ENCODE measurements around the gene RMND1. TPM values are rescaled to one million over a fixed set of nuclear protein-coding genes. Genes with fewer than 3 reads are reported as not detected.

The RMND1 gene
- total RNA-seq, 3 donors from 2014 or later (not counting 1 experiment from before 2014, with no cell fraction given), result 10.6 to 14.7 (median 11.3) TPM

DNA sequence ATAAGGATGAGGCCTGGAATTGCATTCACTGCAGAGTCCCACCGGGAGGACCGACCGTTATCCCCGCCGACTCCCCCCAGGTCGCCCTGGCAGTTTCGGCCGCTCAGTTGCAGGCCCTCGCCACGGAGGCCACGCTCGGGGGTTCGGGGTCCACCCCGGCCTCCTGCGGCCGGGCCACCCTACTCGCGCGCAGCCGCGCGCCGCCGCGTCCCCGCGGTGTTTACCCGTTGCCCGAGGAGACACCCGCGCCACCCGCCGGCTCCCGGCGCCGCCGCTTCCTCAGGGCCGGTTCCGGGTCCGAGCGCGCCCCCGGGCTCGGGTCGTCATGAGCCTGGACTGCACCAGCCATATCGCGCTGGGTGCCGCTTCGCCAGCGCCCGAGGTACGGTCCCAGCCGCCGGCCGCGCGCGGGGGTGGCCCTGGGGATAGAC is 41.9 kb upstream of the RMND1 start, which contains the start of gene CCDC170:
CCDC170 (plus strand) TSS at position 214 of the 431 bp plus-strand sequence; CDS start at position 326, 112 bp downstream.
- intact Hi-C loops (cut with micrococcal nuclease), result no loop called here
- Histone ChIP-seq H3K4me3 (ENCODE audit: low read length) (no peak within 1 kb of the TSS), H3K4me1 (ENCODE audit: control insufficient read depth, insufficient read depth, low read length) (peaks cover 7% of the 10 kb centered on the region)

DNA sequence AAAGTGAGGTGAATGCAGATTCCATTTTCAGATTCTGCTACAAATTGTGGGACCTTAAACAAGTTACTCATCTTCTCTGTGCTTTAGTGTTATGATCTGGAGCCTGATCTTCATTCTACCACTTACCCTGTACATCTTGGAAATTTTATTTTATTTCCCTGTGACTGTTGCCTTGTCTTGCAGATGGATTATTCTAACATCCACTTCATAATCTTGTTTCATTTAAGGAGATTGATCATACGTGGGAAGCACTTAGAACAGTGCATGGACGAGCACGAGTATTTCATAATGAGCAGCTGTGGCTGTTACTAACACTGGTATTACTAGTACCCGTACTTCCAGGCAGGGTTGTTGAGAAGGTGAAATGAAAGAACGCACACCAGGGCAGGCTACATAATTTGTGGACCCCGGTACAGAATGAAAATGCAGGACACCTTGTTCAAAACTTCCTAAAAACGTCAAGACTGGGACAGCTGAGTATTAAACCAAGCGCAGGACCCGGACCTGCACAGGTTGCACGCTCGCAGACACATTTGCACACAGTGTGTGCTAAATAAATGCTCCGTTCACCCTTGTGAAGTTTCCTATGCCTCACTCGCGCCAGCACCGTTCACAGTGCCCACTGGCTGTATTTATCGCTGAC is 41.4 kb upstream of the RMND1 start:
- H3K27ac ChIP-seq (ENCODE audit: low read length), result no peak overlapping the region
- intact Hi-C loops (cut with micrococcal nuclease), result no loop called here
- TF ChIP-seq, protein P1, sequence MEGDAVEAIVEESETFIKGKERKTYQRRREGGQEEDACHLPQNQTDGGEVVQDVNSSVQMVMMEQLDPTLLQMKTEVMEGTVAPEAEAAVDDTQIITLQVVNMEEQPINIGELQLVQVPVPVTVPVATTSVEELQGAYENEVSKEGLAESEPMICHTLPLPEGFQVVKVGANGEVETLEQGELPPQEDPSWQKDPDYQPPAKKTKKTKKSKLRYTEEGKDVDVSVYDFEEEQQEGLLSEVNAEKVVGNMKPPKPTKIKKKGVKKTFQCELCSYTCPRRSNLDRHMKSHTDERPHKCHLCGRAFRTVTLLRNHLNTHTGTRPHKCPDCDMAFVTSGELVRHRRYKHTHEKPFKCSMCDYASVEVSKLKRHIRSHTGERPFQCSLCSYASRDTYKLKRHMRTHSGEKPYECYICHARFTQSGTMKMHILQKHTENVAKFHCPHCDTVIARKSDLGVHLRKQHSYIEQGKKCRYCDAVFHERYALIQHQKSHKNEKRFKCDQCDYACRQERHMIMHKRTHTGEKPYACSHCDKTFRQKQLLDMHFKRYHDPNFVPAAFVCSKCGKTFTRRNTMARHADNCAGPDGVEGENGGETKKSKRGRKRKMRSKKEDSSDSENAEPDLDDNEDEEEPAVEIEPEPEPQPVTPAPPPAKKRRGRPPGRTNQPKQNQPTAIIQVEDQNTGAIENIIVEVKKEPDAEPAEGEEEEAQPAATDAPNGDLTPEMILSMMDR (IDR thresholded peaks at IDR 0.05), result no peak
- peaks cover 16% of the 10 kb centered on the region for H3K27me3 ChIP-seq (ENCODE audit: control insufficient read depth, insufficient read depth, low read length)
- no peak overlapping the region for H3K27ac Mint-ChIP-seq
- H3K4me1 Mint-ChIP-seq, result peaks cover 0 to 5% of the 10 kb centered on the region in 2 donors
- WGBS (ENCODE audit: insufficient coverage), result 59% methylated on average over 16 of the region's 16 CpGs
- peaks cover 30 to 45% of the 10 kb centered on the region in 2 donors for H3K27me3 Mint-ChIP-seq (ENCODE audit: low read depth in 2 of 2)
- no peaks in the 10 kb centered on the region for H3K36me3 Mint-ChIP-seq
- ATAC-seq (no peak), DNase-seq (no peak)
- H3K4me3 ChIP-seq (ENCODE audit: low read length), result no peak overlapping the region
- no peaks in the 10 kb centered on the region for H3K9me3 Mint-ChIP-seq
- no peaks in the 10 kb centered on the region for H3K36me3 ChIP-seq (ENCODE audit: control insufficient read depth, insufficient read depth, low read length)
- peaks cover 7% of the 10 kb centered on the region for H3K4me1 ChIP-seq (ENCODE audit: control insufficient read depth, insufficient read depth, low read length)
- H3K4me3 Mint-ChIP-seq, result no peak overlapping the region
- H3K9me3 ChIP-seq (ENCODE audit: control insufficient read depth, insufficient read depth, low read length), result no peaks in the 10 kb centered on the region

More for the DNA sequence above, 41.9 kb upstream of the RMND1 start, which contains the start of gene CCDC170:
- no peak within 1 kb of the TSS for H3K27ac ChIP-seq (ENCODE audit: low read length)
- DNase-seq (no peak), ATAC-seq (peak in 2 of 3 donors; percentile 32)
- 1% methylated on average over 58 of the region's 58 CpGs for WGBS (ENCODE audit: insufficient coverage)
- TF ChIP-seq, protein P1 (IDR thresholded peaks at IDR 0.05), result no peak
- H3K27me3 ChIP-seq (ENCODE audit: control insufficient read depth, insufficient read depth, low read length), result peaks cover 16% of the 10 kb centered on the region
- no peak within 1 kb of the TSS for H3K27ac Mint-ChIP-seq
- no peaks in the 10 kb centered on the region for H3K36me3 ChIP-seq (ENCODE audit: control insufficient read depth, insufficient read depth, low read length)
- H3K36me3 Mint-ChIP-seq, result no peaks in the 10 kb centered on the region
- H3K27me3 Mint-ChIP-seq (ENCODE audit: low read depth in 2 of 2), result peaks cover 30 to 41% of the 10 kb centered on the region in 2 donors
- peaks cover 0 to 5% of the 10 kb centered on the region in 2 donors for H3K4me1 Mint-ChIP-seq
- no peaks in the 10 kb centered on the region for H3K9me3 ChIP-seq (ENCODE audit: control insufficient read depth, insufficient read depth, low read length)
- peak within 1 kb of the TSS; percentile 55 for H3K4me3 Mint-ChIP-seq
- H3K9me3 Mint-ChIP-seq, result no peaks in the 10 kb centered on the region

DNA sequence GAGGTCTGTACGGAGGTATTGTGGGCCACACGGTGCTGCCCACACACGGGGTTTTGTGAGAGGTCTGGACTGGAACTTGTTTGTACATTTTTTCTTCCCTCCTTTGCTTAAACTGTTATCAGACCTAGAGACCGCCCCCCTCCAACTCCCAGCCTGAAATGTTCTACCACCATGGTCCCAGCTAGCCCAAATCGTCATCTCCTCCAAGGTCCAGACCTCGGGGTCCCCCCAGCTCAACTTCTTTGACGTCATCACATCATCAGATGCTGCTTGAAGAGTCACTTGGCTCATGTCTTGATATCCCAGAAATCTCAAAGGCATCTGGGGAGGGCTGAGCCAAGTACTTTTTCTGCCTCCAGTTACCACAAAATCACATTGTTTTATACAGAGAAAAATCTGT is 39.1 kb upstream of the RMND1 start:
- Mint-ChIP-seq H3K36me3 (no peaks in the 10 kb centered on the region), H3K4me3 (no peak overlapping the region), H3K27me3 (ENCODE audit: low read depth in 2 of 2) (peaks cover 27 to 39% of the 10 kb centered on the region in 2 donors), H3K4me1 (peaks cover 0 to 5% of the 10 kb centered on the region in 2 donors), H3K27ac (no peak overlapping the region), H3K9me3 (no peaks in the 10 kb centered on the region)
- Histone ChIP-seq H3K27ac (ENCODE audit: low read length) (no peak overlapping the region), H3K27me3 (ENCODE audit: control insufficient read depth, insufficient read depth, low read length) (peaks cover 14% of the 10 kb centered on the region), H3K9me3 (ENCODE audit: control insufficient read depth, insufficient read depth, low read length) (no peaks in the 10 kb centered on the region), H3K4me3 (ENCODE audit: low read length) (no peak overlapping the region), H3K36me3 (ENCODE audit: control insufficient read depth, insufficient read depth, low read length) (no peaks in the 10 kb centered on the region), H3K4me1 (ENCODE audit: control insufficient read depth, insufficient read depth, low read length) (peaks cover 7% of the 10 kb centered on the region)
- no peak for ATAC-seq
- intact Hi-C loops (cut with micrococcal nuclease), result no loop called here
- whole genome bisulfite sequencing (ENCODE audit: insufficient coverage), result 83% methylated on average over 7 of the region's 7 CpGs
- no peak for DNase-seq
- TF ChIP-seq, protein P1 (IDR thresholded peaks at IDR 0.05), result no peak

Measured in natural killer cell (primary cell).